ENCODE data around the gene SLC13A4.
"Not testable (repeated sequence)": the region's sequence is repeated elsewhere in the genome, so short reads cannot be mapped to it uniquely, and the experiment has no call there.

Gene SLC13A4

GRCh38 chr7:135685306-135686084 is 42.5 kb downstream of the SLC13A4 start:
- DNase-seq, result no peak

DNA sequence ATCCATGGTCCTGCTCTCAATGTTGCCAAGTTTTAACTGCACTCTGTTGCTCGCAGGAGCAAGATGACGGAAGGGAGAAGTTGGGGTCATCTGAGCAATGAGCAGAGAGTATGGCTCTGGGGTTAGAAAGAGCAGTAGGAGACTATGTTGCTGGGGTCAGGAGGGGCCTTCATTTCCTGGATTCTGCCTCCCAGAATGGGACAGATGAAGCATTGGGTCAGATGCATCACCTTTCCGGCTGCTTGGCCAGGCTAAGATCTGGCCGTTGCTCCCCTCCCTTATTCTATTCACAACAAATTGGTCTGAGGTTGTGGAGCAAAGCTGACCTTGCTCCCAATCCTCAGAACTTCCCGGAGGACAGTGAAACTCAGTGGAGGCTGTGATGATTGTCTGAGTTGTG is 43.3 kb downstream of the SLC13A4 start:
- DNase-seq, result no peak

- no peak for DNase-seq
These were observed 43.9 kb downstream of the SLC13A4 start for GRCh38 chr7:135684136-135684535.

DNA sequence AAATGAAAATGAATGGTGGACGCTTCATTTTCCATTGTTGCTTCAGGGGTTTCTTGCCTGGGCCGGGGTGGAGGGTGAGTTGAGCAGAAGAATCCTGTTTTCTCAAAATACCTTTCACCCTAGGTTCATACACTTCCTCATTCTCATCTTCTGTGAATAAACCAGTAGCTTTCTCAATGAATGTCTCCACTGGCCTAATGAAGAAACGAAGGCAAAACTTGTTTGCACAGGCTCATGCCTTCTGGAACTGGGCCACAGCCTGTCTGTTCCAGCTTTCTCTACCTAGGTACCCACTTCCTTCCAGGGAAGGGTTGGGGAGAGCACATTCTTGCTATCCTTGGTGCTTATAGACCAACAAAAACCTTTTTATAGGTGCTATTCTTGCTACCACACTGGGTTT is 44.4 kb downstream of the SLC13A4 start:
- DNase-seq, result no peak

DNA sequence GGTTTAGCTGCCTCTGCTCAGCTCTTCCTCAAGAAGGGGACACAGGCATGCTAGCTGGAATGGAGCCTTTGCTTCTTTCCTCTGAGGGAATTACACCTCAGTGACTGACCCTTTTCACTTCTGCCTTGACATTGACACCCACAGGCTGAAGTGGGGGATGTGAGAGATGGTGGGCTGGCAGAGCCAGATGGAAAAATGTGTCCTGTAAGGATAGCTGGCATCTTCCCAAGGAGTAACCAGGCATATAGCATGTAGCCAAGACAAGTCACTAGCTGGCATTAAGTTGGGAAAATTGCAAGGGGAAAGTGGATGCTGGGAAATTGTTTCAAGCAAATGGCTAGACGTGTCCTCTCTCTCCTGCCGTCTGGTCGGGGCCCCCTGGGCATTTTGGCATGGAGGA is 45.8 kb downstream of the SLC13A4 start:
- no peak for DNase-seq

DNA sequence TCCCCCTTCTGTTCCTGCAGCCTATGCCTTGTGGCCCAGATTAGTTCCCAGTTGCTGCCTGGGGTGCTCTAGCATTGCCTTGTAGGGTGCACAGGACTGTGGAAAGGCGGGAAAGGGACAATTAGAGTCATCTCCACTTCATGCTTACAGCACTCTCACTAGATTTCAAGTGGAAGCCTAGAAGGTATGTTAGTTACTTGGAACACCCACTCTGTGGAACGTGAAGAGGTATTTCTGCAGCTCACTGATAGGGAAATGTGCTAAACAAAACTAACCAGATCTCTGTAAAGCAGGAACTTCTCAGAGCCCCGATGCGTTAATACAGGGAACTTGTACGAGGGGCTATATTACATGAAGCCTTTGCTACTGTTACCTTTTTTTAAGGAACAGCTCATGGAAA is 46.2 kb downstream of the SLC13A4 start:
- DNase-seq, result no peak

DNA sequence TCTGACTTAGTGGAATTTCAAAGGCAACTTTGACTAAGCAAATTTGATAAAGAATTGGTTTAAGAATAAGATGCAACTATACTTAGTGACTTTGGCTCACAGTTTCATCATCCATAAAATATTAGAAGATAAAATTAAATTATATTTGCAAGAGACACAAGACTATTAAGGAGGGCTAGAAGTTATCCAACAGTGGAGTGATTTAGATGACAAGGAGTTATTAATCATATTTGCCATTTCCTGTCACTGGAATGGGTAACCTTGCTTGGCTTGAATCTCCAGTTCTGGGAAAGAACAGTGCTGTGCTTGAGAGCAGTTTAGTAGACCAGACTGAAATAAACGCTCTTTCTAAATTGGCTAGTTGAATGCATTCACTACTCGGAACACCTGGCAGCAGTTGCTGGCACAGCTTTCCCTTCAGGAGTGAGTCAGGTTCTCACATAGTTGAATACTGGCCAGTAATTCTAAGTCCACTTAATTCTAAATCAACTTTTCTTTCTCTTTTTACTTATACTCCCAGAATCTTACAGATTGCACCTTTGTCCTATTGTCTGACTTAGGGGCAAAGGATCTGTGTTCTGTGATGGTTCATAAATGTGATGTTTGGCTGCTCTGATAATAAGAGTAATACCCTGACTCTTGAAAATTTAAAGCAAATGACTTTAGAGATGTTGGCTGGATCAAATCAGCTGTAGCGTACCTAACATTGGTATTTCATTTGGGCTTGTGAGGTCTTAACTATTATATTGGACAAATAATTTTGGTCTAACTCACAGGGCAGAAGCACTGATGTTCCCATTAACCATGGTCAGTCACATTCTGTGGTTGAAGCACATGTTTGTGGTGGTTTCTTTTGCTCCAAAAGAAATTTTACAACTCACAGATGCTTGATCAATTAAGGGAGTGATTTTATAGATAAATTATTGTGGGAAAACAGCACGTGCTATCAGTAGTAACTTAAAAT is 49.1 kb downstream of the SLC13A4 start:
- peak; percentile 64 for DNase-seq

GRCh38 chr7:135673360-135673706 is 54.7 kb downstream of the SLC13A4 start:
- DNase-seq, result no peak

DNA sequence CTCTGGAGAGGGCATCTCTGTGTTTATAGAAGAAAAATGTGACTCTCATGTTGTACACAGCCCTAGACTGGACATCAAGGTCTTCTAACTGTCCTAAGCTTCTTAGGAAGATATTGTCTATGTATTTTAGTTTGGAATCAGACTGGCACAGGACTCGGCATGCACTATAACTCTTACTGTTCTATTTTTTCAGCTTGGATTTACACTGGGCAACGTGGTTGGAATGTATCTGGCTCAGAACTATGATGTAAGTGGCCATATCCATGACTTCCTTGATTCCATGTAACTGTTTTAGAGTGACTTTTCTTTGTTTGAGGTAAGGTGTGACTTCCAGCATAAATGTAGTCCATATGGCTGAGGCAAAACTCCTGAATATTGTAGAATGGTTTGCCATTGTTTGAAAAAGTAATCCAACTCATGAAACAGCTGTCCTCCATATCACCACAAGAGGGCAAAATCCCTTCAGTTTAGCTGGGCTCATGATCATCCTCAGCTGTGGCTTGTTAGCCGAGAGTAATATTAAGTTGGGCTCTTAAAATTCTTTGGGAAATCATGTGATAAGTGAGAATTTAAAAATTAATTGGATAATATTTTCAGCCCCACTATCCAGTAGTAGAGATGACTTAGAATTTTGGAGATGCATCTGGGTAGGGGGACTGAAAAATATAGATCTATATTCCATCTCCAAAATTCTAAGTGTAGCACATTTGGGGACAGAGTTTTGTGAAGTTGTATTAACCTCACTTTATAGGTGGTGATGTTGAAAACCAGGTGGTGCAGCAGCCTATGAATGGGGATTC is 55.2 kb downstream of the SLC13A4 start:
- peak; percentile 9 for DNase-seq

DNA sequence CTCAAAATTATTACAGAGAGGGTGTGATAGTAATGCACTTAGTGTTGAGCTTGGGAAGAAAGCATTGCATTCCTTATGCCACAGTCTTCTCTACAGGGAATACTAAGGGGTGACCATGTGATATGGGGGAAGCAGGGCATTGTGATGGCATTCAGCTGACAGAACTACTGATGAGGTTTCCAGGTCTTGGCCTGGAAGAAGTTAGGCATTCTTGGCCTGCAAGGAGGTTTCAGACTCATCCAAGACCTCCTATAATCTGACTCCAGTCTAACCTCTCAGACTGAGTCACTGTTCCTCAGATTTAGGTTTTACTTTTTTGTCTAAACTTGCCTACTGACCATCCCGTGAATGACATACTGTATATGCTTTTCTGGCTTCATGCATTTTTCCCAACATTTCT is 57.8 kb downstream of the SLC13A4 start:
- DNase-seq, result no peak

GRCh38 chr7:135669774-135670173 is 58.2 kb downstream of the SLC13A4 start:
- DNase-seq, result no peak

GRCh38 chr7:135668852-135669395 is 59.1 kb downstream of the SLC13A4 start:
- DNase-seq, result not testable (repeated sequence)

GRCh38 chr7:135667626-135668025 is 60.4 kb downstream of the SLC13A4 start:
- not testable (repeated sequence) for DNase-seq

DNA sequence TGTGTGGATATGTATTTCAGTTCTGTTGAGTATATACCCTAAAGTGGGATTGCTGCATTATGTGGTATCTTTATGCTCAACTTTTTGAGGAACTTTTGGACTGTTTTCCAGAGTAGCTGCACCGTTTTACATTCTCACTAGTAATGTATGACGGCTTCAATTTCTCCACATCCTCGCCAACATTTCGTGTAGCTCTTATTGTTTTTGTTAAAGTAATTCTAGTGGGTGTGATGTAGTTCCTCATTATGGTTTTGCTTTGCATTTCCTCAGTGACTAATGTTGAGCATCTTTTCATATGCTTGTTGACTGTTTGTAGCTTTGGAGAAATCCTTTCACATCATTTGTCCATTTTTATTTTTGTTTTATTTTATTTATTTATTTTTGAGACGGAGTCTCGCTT is 61.1 kb downstream of the SLC13A4 start:
- DNase-seq, result no peak

GRCh38 chr7:135666156-135666555 is 61.8 kb downstream of the SLC13A4 start:
- no peak for DNase-seq

- DNase-seq, result no peak
These were observed 62.9 kb downstream of the SLC13A4 start for GRCh38 chr7:135665042-135665441.

DNA sequence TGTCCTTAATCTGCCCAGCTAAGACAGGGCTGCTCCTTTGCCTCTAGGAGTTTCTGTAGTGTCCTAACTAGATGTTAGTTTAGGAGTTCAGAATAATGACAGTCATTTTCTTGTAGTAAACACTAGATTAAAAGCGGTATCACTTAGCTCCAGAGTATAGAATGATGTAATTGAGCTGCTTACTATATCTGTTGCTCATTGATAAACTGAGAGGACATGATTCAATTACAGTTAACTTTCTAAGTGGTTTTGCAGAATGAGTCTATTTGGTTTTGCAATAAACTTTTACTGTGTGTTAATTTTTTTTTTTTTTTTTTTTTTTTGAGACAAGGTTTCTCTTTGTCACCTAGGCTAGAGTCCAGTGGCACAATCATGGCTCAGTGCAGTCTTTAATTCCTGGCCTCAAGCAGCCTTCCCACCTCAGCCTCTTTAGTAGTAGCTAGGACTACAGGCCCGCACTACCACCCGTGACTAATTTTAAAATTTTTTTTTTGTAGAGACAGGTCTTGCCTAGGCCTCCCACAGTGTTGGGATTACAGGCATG is 63.9 kb downstream of the SLC13A4 start:
- DNase-seq, result no peak

DNA sequence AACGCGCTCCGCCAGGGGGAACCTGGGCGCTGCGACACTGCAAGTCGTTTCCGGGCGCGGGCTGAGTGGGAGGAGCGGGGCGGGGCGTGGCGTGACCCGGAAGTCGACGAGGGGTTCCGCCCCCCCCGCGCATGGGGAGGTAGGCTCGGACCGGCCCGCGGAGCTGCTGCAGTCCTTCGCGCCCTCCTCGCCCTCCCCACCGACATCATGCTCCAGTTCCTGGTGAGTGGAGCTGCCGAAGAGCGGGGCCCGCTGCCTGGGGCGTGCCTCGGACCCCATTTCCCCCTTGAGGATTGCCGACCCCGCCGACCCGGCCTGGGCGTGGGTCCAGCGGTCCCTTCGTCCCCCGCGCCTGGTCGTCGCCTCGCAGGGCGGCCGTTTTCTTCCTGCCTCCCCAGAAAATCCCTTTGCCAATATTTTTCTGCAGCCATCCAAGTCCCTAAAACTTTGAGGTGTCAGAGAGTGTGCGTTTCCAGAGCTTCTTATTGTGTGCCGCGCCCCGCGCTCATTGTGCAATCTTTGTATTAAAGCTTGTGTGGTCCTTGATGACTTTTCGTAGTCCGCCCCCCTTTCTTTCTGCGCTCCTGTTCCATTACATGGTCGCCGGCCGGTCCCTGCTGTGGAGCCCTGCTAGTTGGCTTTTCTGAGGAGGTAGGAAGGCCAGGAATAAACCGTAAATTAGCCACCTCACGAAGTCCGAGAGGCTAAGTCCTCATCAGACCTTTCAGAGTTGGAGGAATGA is 65.4 kb downstream of the SLC13A4 start, which contains the start of gene STMP1:
Gene STMP1 (plus strand): TSS at position 142 of the 742 bp plus-strand sequence.
- peak; percentile 86 for DNase-seq

GRCh38 chr7:135662123-135662372 is 65.9 kb downstream of the SLC13A4 start:
- DNase-seq, result no peak

DNA sequence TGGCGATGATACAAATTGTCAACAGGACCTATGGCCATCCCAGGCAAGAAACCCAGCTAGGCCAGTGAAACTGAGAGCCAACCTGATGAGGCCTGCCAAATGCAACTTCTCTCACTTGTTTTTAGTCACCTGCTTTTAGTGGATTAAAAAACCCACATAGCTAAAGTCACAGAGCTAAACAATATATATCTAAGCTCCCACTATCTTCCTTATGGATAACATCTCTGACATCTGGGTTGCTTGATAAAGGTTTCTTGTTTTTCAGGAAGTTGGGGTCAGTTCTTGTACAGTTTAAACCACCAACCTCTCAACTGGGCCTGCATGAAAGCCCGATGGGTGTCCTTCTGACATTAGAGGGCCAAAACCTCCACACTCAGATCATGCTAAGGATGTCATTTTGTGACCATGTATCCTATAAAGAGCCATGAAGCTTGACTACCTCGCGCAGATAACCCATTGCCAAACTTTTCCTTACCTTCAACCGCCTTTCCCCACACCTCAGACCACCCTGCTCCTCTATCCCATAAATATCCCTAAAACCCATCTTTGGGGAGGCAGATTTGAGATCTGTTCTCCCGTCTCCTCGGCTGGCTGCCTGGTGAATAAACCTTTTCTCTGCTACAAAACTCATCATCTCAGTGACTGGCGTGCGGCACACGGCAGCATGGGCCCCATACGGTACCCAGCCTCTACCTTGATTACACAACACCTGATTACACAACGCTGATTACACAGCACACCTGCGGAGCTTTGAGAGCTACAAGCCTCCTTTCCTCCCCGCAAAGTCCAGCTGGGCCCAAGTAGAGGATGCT is 66.5 kb downstream of the SLC13A4 start:
- no peak for DNase-seq
